CD4-positive, alpha-beta T cell treated with Interleukin-21 for 1 hour (primary cell): ENCODE measurements around the gene PEAR1.

ENCODE experiments used
- DNase-seq: peaks from one replicate; pipeline ENCODE4 v3.0.0-alpha.2; 2020

The PEAR1 gene

DNA sequence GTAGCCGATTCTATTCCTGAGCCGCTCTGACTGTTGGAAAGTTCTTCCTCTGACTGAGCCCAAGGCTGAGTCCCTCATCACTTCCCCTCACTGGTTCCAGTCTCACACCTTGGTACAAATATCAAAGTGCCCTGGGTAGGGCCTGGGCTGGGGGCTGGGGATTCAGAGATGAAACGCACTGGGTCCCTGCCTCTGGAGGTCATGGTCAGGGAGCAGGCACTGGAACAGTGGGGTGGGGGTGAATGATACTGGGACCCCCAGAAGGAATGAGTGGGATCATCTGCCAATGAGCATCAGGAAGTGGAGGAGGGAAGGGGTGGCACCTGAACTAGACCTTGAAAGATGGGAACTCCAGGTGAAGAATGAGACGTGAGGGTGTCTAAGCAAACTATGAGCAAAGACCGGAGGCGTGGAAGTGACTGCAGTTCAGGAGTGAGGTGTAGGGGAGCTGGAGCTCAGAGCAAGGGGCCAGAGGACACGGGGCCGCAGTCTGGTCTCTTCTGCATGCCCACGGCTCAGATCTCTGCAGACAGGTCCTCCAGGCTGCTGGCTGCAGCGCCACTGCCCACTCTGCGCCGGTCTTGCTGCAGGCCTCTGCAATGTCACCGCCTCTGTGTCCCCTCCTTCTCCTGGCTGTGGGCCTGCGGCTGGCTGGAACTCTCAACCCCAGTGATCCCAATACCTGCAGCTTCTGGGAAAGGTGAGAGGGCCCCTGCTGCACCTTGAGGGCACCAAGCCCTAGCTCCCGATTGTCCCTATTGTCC is 10.0 kb downstream of the PEAR1 start:
- no peak for DNase-seq

DNA sequence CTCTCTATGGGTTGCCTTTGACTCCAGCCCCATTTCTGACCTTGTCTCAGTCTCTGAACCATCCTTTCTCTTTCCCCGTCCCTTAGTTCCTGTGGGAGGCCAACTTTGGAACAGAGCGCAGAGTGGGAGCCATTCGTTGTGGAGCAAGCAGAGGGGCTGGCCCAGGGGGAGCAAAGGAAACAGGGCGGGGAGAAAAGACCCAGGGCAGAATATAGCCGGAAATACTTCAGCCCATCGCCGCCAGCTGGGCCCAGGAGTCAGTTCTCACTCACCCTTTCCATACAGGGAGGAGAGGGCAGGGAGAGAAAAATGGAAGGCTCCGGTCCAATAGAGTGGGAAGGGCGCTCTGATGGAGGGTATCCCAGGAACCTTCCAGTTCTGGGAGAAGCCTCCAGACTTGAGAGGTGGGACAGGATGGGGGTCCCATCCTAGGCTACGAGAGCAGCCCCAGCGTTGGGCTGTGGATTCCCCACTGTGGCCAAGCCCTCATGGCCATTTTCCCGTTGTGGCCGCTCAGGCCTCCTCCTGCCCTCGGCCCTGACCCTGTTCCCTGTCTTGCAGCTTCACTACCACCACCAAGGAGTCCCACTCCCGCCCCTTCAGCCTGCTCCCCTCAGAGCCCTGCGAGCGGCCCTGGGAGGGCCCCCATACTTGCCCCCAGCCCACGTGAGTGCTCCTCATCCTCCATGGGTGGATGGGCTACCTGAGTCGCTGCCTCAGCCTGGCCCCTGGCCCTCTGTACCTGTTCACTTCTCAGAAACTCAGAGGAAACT is 10.9 kb downstream of the PEAR1 start:
- DNase-seq, result no peak

DNA sequence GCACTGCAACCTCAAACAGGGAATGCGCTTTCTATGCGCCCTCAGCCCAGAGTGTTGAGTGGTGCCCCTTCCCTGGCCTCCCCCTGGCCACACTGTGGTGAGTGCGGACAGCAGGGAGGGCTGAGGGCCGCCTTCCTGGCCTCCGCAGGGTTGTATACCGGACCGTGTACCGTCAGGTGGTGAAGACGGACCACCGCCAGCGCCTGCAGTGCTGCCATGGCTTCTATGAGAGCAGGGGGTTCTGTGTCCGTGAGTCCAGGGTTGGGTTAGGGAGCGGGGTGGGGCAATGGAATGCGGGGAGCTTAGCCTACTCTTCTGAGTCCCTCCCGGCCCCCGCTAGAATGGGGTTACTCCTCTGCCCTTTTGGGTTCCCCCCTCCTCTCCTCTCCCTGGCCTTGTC is 11.7 kb downstream of the PEAR1 start:
- DNase-seq, result no peak

DNA sequence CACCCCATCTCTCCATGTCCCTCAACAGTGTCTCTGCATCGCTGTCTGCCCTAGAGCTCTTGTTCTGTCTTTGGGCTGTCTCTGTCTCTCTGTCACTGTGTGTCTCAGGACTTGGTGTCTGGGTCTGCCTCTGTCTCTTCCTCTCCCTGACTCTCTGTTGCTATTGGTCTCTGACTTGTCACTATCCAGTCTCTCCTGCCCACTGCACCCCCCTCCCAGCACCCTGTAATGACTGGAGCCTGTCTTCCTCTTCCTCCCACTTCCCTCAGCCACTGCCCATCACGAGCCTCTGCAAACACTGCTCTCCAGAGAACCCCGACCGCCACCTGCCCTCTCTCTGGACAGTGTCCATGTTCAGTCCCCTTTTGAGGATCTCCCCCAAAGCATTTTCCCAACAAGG is 12.1 kb downstream of the PEAR1 start:
- no peak for DNase-seq

DNA sequence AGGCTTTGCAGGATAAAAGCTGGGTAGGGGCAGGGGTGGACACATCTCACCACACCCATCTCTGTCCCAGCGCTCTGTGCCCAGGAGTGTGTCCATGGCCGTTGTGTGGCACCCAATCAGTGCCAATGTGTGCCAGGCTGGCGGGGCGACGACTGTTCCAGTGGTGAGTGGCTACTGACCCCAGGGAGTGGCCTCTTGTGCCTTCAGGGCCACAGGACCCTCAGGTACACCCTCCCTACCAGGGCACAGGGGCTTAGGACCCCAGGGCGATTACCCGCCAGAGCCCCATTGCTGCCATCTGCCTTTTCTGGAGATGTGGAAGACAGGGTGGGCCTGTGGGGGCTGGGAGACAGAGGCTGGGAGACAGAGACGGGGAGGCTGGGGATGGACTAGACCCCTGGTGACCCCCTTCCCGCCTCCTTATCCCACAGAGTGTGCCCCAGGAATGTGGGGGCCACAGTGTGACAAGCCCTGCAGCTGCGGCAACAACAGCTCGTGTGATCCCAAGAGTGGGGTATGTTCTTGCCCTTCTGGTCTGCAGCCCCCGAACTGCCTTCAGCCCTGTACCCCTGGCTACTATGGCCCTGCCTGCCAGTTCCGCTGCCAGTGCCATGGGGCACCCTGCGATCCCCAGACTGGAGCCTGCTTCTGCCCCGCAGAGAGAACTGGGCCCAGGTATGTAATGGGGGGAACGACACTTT is 12.8 kb downstream of the PEAR1 start:
- no peak for DNase-seq

DNA sequence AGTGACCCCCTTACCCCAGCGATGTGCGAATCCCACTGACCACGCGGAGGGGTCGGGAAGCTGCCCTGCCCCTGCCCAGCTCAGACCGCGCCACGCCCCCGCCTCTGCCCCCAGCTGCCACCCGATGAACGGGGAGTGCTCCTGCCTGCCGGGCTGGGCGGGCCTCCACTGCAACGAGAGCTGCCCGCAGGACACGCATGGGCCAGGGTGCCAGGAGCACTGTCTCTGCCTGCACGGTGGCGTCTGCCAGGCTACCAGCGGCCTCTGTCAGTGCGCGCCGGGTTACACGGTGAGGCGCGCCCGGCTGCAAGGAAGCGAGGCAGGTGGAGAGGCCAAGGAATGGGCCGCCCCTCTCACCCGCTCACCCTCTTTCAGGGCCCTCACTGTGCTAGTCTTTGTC is 15.0 kb downstream of the PEAR1 start:
- DNase-seq, result no peak

DNA sequence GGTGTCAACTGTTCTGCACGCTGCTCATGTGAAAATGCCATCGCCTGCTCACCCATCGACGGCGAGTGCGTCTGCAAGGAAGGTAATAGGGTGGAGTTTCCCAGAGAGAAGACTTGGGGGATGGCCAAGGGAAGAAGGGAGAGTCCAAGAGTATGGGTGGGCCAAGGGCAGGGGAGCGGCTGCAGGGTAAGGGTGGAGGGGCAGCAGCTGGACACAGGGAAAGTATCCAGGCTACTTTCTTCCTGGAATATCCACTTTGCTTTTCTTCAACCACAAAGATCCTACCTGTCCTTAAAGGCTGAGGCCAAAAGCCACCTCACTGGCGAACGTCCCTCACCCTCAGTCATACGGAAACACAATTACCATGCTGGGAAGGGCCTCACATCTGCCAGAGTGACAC is 15.4 kb downstream of the PEAR1 start:
- no peak for DNase-seq

DNA sequence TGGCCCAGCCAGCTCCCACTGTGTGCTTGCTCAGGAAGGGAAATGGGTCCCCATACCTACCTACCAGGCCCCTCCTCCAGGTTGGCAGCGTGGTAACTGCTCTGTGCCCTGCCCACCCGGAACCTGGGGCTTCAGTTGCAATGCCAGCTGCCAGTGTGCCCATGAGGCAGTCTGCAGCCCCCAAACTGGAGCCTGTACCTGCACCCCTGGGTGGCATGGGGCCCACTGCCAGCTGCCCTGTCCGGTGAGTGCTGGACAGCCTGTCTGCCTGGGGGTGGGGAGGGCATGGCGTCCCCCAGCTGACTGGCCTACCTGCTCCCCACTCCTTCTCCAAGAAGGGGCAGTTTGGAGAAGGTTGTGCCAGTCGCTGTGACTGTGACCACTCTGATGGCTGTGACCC is 16.2 kb downstream of the PEAR1 start:
- DNase-seq, result no peak

DNA sequence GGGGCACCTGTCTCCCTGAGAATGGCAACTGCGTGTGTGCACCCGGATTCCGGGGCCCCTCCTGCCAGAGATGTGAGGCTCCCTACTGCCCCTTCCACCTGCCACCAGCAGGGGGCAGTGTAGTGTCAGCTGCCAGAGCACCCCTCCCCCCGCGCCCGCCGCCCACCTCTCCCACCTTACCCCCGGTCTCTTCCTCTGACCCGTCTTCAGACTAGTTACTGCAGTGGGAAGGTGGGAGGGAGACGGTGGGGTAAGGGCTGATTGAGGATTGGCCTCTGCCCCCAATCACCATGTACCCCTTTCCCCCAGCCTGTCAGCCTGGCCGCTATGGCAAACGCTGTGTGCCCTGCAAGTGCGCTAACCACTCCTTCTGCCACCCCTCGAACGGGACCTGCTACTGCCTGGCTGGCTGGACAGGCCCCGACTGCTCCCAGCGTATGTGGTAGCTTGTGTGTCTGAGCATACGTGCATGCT is 16.8 kb downstream of the PEAR1 start:
- DNase-seq, result peak; percentile 53

DNA sequence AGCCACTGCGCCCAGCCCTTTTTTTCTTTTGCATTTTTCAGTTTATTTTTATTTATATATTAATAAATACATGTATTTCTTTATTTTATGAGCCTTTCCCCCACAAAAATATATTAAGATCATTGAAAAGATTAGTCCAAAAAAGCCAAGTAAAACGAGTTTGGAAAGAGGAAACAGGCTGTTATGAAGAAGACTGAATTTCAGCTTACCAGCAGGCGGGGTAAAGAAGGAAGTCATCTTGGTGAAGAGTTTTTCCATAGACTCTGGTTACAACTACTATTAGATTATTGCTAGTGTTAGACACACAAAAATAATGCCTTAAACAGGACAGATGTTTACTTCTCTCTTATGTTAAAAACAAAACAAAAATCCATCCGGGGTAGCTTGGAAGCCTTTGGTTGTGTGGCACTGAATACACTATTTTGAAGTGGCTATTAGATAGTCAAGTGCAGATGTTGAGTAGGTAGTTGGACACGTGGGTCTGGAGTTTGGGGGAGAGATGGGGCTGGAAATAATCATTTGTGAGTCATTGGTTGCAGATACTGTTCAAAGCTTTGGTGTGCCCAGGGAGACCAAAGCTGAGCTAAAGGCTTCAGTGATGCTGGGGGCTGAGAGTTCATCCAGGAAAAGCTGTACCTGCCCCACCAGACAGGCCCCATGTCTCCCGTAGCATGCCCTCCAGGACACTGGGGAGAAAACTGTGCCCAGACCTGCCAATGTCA is 18.2 kb downstream of the PEAR1 start:
- DNase-seq, result no peak

DNA sequence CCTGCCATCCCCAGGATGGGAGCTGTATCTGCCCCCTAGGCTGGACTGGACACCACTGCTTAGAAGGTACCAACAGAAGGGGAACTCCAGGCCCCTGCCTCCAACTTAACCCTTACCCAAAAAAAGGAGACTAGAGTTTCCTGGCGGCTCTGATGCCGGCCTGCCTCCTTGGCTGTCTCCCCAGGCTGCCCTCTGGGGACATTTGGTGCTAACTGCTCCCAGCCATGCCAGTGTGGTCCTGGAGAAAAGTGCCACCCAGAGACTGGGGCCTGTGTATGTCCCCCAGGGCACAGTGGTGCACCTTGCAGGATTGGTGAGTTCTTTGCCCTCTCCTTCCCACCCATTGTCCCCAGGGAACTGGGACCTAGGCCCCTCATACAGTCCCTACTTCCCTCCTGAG is 18.8 kb downstream of the PEAR1 start:
- no peak for DNase-seq

DNA sequence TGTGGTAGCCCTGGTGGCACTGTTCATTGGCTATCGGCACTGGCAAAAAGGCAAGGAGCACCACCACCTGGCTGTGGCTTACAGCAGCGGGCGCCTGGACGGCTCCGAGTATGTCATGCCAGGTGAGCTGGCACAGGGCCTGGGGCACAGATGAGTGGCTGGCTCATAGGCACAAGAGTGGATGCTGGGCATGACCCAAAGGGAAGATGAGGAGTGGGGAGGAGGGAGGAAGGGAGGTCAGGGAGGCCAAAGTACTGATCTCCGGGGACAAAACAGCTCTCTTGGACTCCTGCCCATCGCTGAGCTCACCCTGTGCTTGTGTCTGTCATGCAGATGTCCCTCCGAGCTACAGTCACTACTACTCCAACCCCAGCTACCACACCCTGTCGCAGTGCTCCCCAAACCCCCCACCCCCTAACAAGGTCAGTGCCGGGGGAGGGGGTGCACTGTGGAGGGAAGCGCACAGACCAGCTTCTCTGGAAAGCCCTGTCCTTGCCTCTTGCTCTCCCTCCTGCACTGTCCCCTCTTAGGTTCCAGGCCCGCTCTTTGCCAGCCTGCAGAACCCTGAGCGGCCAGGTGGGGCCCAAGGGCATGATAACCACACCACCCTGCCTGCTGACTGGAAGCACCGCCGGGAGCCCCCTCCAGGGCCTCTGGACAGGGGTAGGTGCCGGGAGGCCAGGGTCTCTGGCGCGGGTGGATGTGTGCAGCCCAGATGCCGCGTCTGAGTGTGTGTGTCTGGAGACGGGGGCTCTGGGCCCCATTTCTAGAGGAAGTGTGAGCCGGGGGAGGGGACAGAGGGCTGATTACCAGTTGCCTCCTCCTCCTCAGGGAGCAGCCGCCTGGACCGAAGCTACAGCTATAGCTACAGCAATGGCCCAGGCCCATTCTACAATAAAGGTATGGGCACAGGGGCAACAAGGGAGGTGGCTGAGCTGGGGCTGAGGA is 19.6 kb downstream of the PEAR1 start:
- no peak for DNase-seq

DNA sequence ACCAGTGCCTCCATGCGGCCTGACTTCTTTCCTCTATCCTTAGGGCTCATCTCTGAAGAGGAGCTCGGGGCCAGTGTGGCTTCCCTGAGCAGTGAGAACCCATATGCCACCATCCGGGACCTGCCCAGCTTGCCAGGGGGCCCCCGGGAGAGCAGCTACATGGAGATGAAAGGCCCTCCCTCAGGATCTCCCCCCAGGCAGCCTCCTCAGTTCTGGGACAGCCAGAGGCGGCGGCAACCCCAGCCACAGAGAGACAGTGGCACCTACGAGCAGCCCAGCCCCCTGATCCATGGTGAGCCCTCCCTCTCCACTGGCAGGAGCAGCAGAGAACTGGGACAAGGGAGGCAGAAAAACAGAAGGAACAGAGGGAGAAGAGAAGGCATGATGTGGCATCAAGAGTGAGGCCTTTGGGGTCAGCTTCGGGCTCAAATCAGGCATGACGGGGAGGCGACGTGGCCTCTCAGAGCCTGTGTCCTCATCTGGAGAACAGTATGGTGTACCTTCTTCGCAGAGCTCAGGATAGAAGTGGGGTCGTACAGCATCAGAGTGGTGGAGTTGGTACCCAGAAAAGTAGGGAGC is 20.4 kb downstream of the PEAR1 start:
- DNase-seq, result no peak

DNA sequence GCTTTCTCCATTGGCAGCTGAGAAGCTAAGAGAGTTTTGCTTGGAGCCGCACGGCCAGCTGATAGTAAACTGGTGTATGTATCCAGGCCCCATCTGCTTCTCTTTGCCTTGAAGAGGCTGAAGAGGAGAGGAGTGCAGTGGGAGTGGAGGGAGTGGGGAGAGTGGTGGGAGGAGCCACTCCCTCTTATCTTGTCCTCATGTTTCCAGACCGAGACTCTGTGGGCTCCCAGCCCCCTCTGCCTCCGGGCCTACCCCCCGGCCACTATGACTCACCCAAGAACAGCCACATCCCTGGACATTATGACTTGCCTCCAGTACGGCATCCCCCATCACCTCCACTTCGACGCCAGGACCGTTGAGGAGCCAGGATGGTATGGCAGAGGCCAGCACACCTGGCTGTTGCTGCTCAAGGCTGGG is 20.9 kb downstream of the PEAR1 start:
- DNase-seq, result no peak

DNA sequence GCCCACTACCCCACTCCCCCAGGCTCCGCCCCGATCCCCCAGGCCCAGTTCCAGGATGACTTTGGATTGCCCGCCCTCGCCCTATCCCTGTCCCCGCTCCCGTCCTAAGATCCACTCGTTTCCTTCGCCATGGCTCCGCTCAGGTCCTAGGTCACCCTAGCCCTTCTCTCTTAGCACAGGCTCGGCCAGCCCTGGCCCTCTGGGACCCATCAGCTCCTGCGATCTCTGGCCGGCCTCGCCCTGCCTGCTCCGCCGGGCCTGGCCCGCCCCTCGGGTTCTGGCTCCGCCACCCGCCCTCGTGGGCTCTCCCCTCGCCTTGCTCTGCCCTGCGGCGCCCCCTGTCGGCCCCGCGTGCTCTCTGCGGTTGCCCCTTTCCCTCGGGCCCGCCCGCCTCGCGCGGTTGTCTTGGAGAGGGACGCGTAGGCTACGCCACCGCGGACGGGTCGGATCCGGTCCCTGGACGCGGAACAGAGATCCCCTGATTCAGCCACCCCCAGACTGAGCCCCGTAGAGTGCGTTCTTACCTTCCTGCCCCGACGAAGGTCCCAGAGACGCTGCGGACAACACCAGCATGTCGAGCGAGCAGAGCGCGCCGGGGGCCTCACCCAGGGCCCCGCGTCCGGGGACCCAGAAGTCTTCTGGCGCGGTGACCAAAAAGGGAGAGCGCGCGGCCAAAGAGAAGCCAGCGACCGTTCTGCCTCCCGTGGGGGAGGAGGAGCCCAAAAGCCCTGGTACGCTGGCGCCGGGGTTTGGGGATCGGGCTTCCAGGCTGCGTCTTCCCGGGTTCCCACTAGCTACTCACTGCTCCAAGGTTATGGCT is 26.9 kb downstream of the PEAR1 start, which contains the start of gene LRRC71:
Gene LRRC71, plus strand, starts transcription at position 400 of the 820 bp plus-strand sequence. Its CDS starts 172 bp downstream, at position 572.
- peak; percentile 53 for DNase-seq

DNA sequence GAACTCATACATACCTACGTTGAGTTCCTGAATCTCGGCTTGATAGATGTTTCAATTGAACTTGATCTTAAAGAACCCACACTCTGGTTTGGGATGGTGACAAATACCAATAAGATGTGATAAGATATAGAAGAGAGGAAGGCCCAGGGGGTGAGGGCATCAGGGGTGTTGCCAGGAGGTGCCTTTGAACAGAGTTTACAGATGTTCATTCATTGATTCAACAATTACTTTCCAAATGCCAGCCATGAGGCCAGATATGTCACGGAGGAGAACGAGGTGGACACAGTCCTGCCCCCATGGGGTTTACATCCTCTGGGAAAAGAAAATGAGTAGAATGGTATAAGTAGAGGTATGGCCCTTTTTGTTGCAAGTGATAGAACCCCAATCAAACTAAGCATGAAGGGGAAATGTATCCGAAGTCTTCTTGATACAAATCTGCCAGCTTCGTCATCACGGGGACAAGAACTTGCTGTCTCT is 27.6 kb downstream of the PEAR1 start:
- DNase-seq, result no peak

DNA sequence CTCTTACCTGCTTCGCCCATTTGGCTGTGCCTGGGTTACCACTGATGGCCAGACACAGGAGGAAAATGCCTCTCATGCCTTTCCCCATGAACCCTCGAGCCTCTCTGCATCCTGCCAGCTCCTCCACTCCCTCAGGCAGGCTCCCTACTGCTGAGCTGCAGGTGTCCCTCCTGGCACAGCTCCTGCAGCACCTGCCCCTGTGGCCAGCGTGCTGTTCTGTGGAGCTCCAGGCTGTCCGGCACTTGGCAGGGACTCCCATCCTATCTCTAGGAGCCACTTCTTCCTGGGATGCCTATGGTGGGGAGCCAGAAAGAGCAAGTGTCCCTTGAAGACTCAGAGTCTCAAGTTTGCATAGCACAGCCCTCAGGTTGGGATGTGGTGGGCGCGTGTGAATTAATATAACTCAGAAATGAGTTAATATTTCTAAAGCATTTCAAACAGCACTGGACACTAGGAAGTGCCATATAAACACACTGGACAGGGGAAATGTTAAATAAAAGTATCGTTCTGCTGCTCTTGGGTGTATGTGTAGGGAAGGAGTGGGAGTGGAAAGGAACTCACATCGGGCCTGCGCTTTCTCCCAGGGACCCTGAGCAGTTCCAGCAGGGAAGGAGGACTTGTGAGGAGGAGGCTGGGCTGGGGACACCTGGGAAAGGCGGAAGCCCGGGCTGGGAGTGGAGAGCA is 29.6 kb downstream of the PEAR1 start:
- no peak for DNase-seq

DNA sequence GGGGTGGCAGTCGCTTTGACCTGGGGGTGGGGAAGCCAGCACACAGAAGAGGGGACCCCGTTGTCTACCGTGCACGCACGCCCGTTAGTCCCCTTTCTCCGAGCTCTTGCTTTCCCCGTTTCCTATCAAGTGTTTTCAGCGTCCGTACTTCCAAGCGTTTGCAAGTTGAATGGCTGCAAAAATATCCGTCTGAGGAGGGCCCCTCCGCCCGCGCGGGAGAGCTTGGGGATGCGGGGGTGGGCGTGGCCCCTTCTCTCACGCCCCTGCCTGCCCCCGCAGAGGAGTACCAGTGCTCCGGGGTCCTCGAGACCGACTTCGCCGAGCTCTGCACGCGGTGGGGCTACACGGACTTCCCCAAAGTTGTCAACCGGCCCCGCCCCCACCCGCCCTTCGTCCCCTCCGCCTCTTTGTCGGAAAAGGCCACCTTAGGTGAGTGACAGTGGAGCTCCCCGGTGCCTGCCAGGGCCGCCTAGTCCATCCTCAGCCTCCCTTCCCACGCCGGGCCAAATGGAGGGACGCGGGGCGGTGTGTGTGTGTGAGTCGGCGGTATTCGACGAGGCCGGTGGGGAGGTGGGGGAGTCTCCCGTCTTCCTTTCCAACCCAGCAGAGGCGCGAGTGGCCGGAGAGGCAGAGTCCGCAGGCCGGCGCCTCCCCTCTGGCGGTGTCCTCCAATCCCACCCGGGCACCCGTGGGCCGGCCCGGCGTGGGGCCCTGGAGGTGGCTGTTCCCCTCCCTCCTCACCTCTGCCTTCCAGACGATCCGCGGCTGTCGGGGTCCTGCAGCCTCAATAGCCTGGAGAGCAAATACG is 30.4 kb downstream of the PEAR1 start:
- DNase-seq, result no peak
